IMR-90 (cell line): ENCODE measurements around the gene NT5M. TPM values are rescaled to one million over a fixed set of nuclear protein-coding genes. Genes with fewer than 3 reads are reported as not detected.

Experiments
- ATAC-seq: fragments of 200-7000 bp; cut with Tn5 transposase; 2 replicates; pipeline ENCODE4 v1.9.1; 2020; ENCODE audit warnings: low read depth, mild to moderate bottlenecking, moderate library complexity
- BruUV-seq: library from RNA; stranded (reverse); fragments of 400-500 nt; replicated peaks from 2 replicates; lab custom pipeline; 2021; lab: Mats Ljungman, UMichigan
- CTCF ChIA-PET: fragments of 300-600 bp; formaldehyde crosslinking; extraction: SDS; loops from one replicate; lab custom pipeline; 2021; ENCODE audit warnings: antibody characterized with exemption; lab: Yijun Ruan, JAX
- POLR2A ChIA-PET: fragments of 300-600 bp; sonication (Branson Sonifier 250); formaldehyde crosslinking; loops from one replicate; lab custom pipeline; 2022; ENCODE audit warnings: antibody characterized with exemption; ENCODE audit not compliant: unreplicated experiment; lab: Charles Lee
- DNase-seq: peaks from one replicate; pipeline ENCODE4 v3.0.0; 2013
- H2AFZ ChIP-seq: replicated peaks from 2 replicates; pipeline ENCODE3; 2013; ENCODE audit warnings: low read length, mild to moderate bottlenecking; ENCODE audit not compliant: poor library complexity
- H2AK5ac ChIP-seq: 2 replicates; pipeline ENCODE4 v1.6.1; 2013; ENCODE audit warnings: low read depth, low read length, inconsistent platforms
- H2AK9ac ChIP-seq: replicated peaks from 2 replicates; pipeline ENCODE3; 2013; ENCODE audit warnings: mild to moderate bottlenecking, low read depth, low read length, moderate library complexity; ENCODE audit not compliant: poor library complexity
- H2BK120ac ChIP-seq: 2 replicates; pipeline ENCODE4 v1.6.1; 2013; ENCODE audit warnings: low read depth, low read length, inconsistent platforms
- H2BK15ac ChIP-seq: 3 replicates; pipeline ENCODE4 v1.6.1; 2013; ENCODE audit warnings: low read depth, low read length, inconsistent platforms
- H2BK20ac ChIP-seq: 2 replicates; pipeline ENCODE4 v1.6.1; 2013; ENCODE audit warnings: low read depth, mild to moderate bottlenecking, inconsistent platforms, low read length, moderate library complexity
- H2BK5ac ChIP-seq: 2 replicates; pipeline ENCODE4 v1.6.1; 2013; ENCODE audit warnings: mild to moderate bottlenecking, low read depth, low read length, inconsistent platforms; ENCODE audit not compliant: poor library complexity, severe bottlenecking
- H3K14ac ChIP-seq: replicated peaks from 2 replicates; pipeline ENCODE4 v1.6.1; 2013; ENCODE audit warnings: low read depth, low read length, inconsistent platforms
- H3K18ac ChIP-seq: 2 replicates; pipeline ENCODE4 v1.6.1; 2013; ENCODE audit warnings: low read depth, low read length, control low read depth
- H3K23ac ChIP-seq: 2 replicates; pipeline ENCODE4 v1.6.1; 2013; ENCODE audit warnings: low read depth, low read length, inconsistent platforms
- H3K27ac ChIP-seq: 2 replicates; pipeline ENCODE4 v1.5.1; 2013; ENCODE audit warnings: mild to moderate bottlenecking, control low read depth, low read length; ENCODE audit not compliant: insufficient read depth
- H3K27me3 ChIP-seq: 2 replicates; pipeline ENCODE4 v1.6.1; 2013; ENCODE audit warnings: low read length; ENCODE audit not compliant: control insufficient read depth, insufficient read depth
- H3K36me3 ChIP-seq: 2 replicates; pipeline ENCODE4 v1.6.1; 2013; ENCODE audit warnings: low read length, mixed read lengths; ENCODE audit not compliant: control insufficient read depth, insufficient read depth
- H3K4ac ChIP-seq: 2 replicates; pipeline ENCODE4 v1.6.1; 2013; ENCODE audit warnings: low read depth, low read length, inconsistent platforms
- H3K4me1 ChIP-seq: 2 replicates; pipeline ENCODE4 v1.6.1; 2013; ENCODE audit warnings: low read length, mixed read lengths; ENCODE audit not compliant: control insufficient read depth, insufficient read depth
- H3K4me2 ChIP-seq: 2 replicates; pipeline ENCODE4 v1.6.1; 2013; ENCODE audit warnings: low read depth, mild to moderate bottlenecking, control low read depth, low read length, moderate library complexity
- H3K4me3 ChIP-seq: 2 replicates; pipeline ENCODE4 v1.5.1; 2013; ENCODE audit warnings: low read depth, mild to moderate bottlenecking, control low read depth, low read length, moderate library complexity; ENCODE audit not compliant: insufficient read depth
- H3K56ac ChIP-seq: 2 replicates; pipeline ENCODE4 v1.6.1; 2013; ENCODE audit warnings: low read length, inconsistent platforms; ENCODE audit not compliant: insufficient read depth; ENCODE audit errors: extremely low read depth
- H3K79me1 ChIP-seq, 2 experiments: 2 replicates each; pipeline ENCODE4 v1.6.1; 2013; ENCODE audit warnings: low read length in 2 of 2, inconsistent platforms in 1 of 2, low read depth in 1 of 2
- H3K9ac ChIP-seq: 2 replicates; pipeline ENCODE4 v1.6.1; 2013; ENCODE audit warnings: low read depth, low read length, control low read depth
- H3K9me1 ChIP-seq: 2 replicates; pipeline ENCODE4 v1.6.1; 2013; ENCODE audit warnings: low read length, inconsistent platforms; ENCODE audit not compliant: insufficient read depth
- H3K9me3 ChIP-seq: 2 replicates; pipeline ENCODE4 v1.6.1; 2013; ENCODE audit warnings: low read length; ENCODE audit not compliant: control insufficient read depth, insufficient read depth
- H4K20me1 ChIP-seq: 2 replicates; pipeline ENCODE4 v1.6.1; 2013; ENCODE audit warnings: low read length, inconsistent platforms; ENCODE audit not compliant: insufficient read depth
- H4K5ac ChIP-seq: 2 replicates; pipeline ENCODE4 v1.6.1; 2013; ENCODE audit warnings: mild to moderate bottlenecking, low read depth, low read length, control low read depth
- H4K8ac ChIP-seq, 2 experiments: 2 replicates each; pipeline ENCODE4 v1.6.1; 2013; ENCODE audit warnings: low read depth in 2 of 2, low read length in 2 of 2, control low read depth in 1 of 2, inconsistent platforms in 1 of 2
- H4K91ac ChIP-seq: 2 replicates; pipeline ENCODE4 v1.6.1; 2013; ENCODE audit warnings: low read depth, low read length, inconsistent platforms; ENCODE audit not compliant: insufficient read depth
- BHLHE40 ChIP-seq: fragments of 150-350 bp; IDR thresholded peaks from 2 replicates; pipeline ENCODE4 v1.6.1; 2016; ENCODE audit warnings: mild to moderate bottlenecking, low read depth, low read length
- CEBPB ChIP-seq: IDR thresholded peaks from 2 replicates; pipeline ENCODE4 v1.6.1; 2012; ENCODE audit warnings: low read depth, low read length, improper control_type of control experiment
- FOS ChIP-seq: fragments of 150-350 bp; IDR thresholded peaks from 2 replicates; pipeline ENCODE4 v1.6.1; 2016; ENCODE audit warnings: low read depth, low read length
- NFE2L2 ChIP-seq: fragments of 150-350 bp; IDR thresholded peaks from 2 replicates; pipeline ENCODE4 v1.6.1; 2016; ENCODE audit warnings: low read depth, mild to moderate bottlenecking, low read length
- RCOR1 ChIP-seq: IDR thresholded peaks from 2 replicates; pipeline ENCODE4 v1.6.1; 2012; ENCODE audit warnings: mild to moderate bottlenecking, low read length, improper control_type of control experiment; ENCODE audit not compliant: insufficient replicate concordance
- RFX5 ChIP-seq: IDR thresholded peaks from 2 replicates; pipeline ENCODE4 v1.8.0; 2012; ENCODE audit warnings: low read depth, mild to moderate bottlenecking, low read length, moderate library complexity
- SMC3 ChIP-seq: fragments of 150-350 bp; IDR thresholded peaks from 2 replicates; pipeline ENCODE4 v1.6.1; 2016; ENCODE audit warnings: low read depth, mild to moderate bottlenecking, antibody characterized with exemption, low read length, moderate library complexity
- WGBS, 2 experiments: methylation state at CpG; one replicate each; pipeline versions ENCODE4 v1.1.5 to v1.1.7; 2013; ENCODE audit warnings: missing lambda C conversion rate in 2 of 2; ENCODE audit not compliant: insufficient read length in 1 of 2; ENCODE audit errors: extremely low coverage in 2 of 2; 5-methylcytosine and 5-hydroxymethylcytosine counted together
- dilution Hi-C: fragments of 300-500 bp; cut with HindIII; formaldehyde crosslinking; loops from one replicate; pipeline ENCODE4 v1.14.3; 2018; ENCODE audit warnings: low sequenced_read_pairs; ENCODE audit not compliant: unreplicated experiment
- in situ Hi-C: fragments of 300-500 bp; cut with MboI; formaldehyde crosslinking; loops from 3 replicates; pipeline ENCODE4 v1.14.3; 2019; ENCODE audit warnings: low sequenced_read_pairs, inconsistent platforms, mixed read lengths
- intact Hi-C: fragments of 100-400 bp; cut with micrococcal nuclease; formaldehyde crosslinking; loops from 2 replicates; pipeline ENCODE4 v1.10.0; 2022
- polyA plus RNA-seq, 3 experiments: library from polyadenylated mRNA; depleted of rRNA; stranded (reverse); fragments of >200 nt; gene quantifications; 2 replicates each; pipeline ENCODE4 v1.2.3, GENCODE V29; 2012; ENCODE audit warnings: low replicate concordance in 1 of 3
- total RNA-seq: library from RNA; depleted of rRNA; stranded (reverse); fragments of >200 nt; gene quantifications from 2 replicates; pipeline ENCODE4 v1.2.3, GENCODE V29; 2012
- TF ChIP-seq, protein P1 (sequence below): conservative IDR thresholded peaks from 2 replicates; pipeline ENCODE4 v1.5.1; 2012; ENCODE audit warnings: mild to moderate bottlenecking, low read depth, low read length, improper control_type of control experiment
- TF ChIP-seq, protein P2 (sequence below): fragments of 150-350 bp; IDR thresholded peaks from 2 replicates; pipeline ENCODE4 v1.6.1; 2017; ENCODE audit warnings: mild to moderate bottlenecking, antibody characterized with exemption, low read length, low read depth

Gene NT5M
- total and polyA plus RNA-seq, 2 of the 4 experiments (the other 2 are of a cell fraction): 0.18 to 0.32 TPM

DNA sequence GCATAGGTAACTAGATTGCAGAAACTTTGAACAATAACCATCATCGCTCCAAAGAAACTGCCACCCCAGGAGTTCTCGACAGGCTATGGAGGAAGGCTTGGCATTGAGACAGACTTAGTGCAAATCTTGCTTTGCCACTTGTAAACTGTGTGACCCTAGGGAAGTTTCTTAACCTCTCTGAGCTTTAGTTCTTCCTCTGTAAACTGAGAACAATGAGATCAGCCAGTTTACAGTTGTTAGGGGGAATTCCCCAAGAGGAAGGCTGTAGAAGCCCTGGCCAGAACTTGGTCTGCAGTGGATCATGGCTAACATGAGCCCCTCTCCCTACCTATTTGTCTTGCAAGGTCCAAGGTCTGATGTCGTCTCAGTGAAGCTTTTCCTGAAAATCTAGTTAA is 78.9 kb downstream of the NT5M start:
- no peaks in the 10 kb centered on the region for H3K79me1 ChIP-seq
- no peak overlapping the region for H2AK5ac ChIP-seq
- H2BK20ac ChIP-seq: no peak overlapping the region
- ATAC-seq (no peak), DNase-seq (no peak)
- intact Hi-C loops (no loop called here), dilution Hi-C loops (no loop called here), in situ Hi-C loops (no loop called here)
- no peak overlapping the region for H2BK15ac ChIP-seq
- H3K9ac ChIP-seq: no peak overlapping the region
- CTCF ChIA-PET: interaction anchor here (0.7 kb wide), 1 partner anchor 499 kb away, joined by 6 read pairs; no protein-coding TSS in a partner anchor
- WGBS, 2 experiments: no CpG with 5 or more reads among the region's 3 CpGs
- H3K9me3 ChIP-seq: no peaks in the 10 kb centered on the region
- TF ChIP-seq CEBPB (no peak), SMC3 (no peak), BHLHE40 (no peak), NFE2L2 (no peak), RCOR1 (no peak), FOS (no peak), RFX5 (no peak)
- TF ChIP-seq, protein P1, sequence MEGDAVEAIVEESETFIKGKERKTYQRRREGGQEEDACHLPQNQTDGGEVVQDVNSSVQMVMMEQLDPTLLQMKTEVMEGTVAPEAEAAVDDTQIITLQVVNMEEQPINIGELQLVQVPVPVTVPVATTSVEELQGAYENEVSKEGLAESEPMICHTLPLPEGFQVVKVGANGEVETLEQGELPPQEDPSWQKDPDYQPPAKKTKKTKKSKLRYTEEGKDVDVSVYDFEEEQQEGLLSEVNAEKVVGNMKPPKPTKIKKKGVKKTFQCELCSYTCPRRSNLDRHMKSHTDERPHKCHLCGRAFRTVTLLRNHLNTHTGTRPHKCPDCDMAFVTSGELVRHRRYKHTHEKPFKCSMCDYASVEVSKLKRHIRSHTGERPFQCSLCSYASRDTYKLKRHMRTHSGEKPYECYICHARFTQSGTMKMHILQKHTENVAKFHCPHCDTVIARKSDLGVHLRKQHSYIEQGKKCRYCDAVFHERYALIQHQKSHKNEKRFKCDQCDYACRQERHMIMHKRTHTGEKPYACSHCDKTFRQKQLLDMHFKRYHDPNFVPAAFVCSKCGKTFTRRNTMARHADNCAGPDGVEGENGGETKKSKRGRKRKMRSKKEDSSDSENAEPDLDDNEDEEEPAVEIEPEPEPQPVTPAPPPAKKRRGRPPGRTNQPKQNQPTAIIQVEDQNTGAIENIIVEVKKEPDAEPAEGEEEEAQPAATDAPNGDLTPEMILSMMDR: no peak
- TF ChIP-seq, protein P2, sequence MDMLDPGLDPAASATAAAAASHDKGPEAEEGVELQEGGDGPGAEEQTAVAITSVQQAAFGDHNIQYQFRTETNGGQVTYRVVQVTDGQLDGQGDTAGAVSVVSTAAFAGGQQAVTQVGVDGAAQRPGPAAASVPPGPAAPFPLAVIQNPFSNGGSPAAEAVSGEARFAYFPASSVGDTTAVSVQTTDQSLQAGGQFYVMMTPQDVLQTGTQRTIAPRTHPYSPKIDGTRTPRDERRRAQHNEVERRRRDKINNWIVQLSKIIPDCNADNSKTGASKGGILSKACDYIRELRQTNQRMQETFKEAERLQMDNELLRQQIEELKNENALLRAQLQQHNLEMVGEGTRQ: no peak
- no peak overlapping the region for H3K18ac ChIP-seq
- no peaks in the 10 kb centered on the region for H3K36me3 ChIP-seq
- H3K4me2 ChIP-seq: no peak overlapping the region
- no peak overlapping the region for H4K91ac ChIP-seq
- no peak overlapping the region for H2BK5ac ChIP-seq
- H4K5ac ChIP-seq: no peak overlapping the region
- POLR2A ChIA-PET: no interaction called here
- H2BK120ac ChIP-seq: no peak overlapping the region
- no peak overlapping the region for H3K23ac ChIP-seq
- no peak overlapping the region for H4K8ac ChIP-seq
- H3K4ac ChIP-seq: no peak overlapping the region
- H4K20me1 ChIP-seq: no peaks in the 10 kb centered on the region
- H2AK9ac ChIP-seq: no peak overlapping the region
- no peak overlapping the region for H3K4me3 ChIP-seq
- H3K9me1 ChIP-seq: no peaks in the 10 kb centered on the region
- no peak overlapping the region for H2AFZ ChIP-seq
- no peaks in the 10 kb centered on the region for H3K4me1 ChIP-seq
- no TSS peak for BruUV-seq
- no peak overlapping the region for H3K27ac ChIP-seq
- no peak overlapping the region for H3K14ac ChIP-seq
- peaks cover 45% of the 10 kb centered on the region for H3K27me3 ChIP-seq
- no peak overlapping the region for H3K56ac ChIP-seq
